Activated CD4-positive, CD25-positive, alpha-beta regulatory T cell (primary cell): ENCODE data around the gene TCF25.
"Not testable (repeated sequence)": the region's sequence is repeated elsewhere in the genome, so short reads cannot be mapped to it uniquely, and the experiment has no call there.

Experiments
- DNase-seq, 4 experiments: peaks; one replicate each; lab custom pipeline; 2025; lab: John Stamatoyannopoulos, UW

TCF25 gene

DNA sequence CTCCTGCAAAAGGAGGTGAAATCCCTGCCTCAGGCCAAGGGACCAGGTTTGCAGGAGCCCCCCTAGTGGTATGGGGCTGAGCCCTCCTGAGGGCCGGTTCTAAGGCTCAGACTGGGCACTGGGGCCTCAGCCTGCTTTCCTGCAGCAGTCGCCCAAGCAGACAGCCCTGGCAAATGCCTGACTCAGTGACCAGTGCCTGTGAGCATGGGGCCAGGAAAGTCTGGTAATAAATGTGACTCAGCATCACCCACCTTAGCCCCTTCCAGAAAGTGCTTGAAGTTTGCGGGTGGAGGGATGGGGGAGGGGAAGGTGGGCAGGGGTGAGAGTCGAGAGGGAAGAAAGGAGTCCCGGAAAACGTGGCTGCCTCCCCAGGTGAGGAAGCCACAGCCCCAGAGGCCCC, 47.3 kb downstream of the TCF25 start:
- no peak for DNase-seq

DNA sequence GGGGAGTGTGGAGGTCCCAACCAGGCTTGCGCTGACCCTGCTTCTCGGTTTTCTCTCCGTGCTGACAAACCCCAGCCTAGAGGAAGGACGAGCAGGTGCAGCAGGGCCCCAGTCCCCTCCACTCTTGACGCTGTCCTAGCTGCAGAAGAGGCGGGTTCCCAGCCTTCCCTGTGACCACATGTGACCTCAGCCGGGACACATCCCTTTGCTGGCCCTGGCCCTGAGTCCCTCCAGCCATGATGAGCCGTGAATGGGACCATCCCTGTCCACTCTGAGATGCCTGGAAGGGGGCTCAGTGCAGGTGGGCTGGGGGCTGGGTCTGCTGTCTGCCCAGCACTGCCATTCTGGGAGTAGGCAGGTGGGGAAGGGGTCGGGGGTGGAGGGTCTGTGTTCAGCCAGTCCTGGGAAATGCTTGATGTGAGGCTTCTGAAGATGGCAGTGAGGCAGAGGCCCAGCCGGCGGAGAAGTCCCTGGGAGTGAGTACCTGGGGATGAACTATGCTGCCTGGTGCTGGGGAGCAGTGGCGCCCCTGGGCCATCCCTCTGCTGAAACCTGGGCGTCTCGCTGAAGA, 47.8 kb downstream of the TCF25 start:
- DNase-seq, result no peak

DNA sequence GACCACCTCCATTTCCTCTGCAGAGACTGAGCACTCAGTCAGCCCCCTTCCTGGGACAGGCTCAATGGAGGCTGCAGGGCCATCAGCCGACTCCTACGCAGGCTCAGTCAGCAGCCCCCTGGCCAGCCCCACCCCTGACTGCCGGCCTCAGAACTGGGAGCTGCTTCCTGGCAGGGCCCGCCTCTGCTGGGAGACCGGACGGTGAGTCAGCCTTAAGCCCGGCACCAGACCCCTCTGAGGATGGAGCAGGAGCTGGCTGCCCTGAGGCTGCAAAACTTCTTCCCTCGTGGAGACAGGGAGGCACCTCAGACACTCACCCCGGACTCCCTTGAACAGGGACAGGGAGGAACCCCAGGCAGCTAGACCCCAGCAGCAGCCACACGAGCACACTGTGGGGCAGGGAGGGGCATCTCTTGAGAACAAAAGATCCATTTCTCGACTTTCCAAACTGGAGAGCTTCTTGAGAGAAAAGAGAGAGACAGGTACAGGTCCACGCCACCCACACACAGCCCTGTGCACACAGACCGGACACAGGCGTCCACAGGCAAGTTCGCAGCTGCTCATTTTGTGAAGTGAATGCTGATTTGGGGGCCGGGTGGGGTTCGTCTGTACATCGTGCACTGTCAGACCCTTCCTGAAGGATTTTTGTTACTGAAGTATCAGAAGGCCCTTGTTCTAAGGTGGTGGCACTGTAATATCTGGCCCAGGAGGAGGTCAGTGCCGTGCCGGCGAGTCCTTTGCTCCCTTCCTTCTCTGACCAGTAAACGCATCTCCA, 48.5 kb downstream of the TCF25 start:
- no peak for DNase-seq

DNA sequence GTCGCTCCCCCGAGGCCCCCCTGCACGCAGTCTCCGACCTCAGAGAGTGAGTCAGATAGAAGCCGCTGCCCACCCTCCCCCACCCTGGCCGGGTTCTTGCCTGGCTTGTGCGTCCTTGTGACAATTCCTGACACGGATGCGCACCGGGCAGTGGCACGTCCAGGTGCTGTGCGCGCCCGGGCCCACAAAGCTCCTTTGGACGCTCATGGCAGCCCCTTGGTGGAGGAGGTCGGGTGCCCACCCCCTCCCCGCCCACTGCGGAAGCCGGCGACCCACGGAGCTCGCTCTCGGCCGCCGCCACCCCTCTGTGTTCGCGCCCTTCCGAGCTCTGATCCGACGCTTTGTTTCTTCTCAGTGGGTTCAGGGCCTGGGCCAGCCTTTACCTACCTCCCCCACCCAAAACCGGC, 49.1 kb downstream of the TCF25 start:
- DNase-seq, result no peak

DNA sequence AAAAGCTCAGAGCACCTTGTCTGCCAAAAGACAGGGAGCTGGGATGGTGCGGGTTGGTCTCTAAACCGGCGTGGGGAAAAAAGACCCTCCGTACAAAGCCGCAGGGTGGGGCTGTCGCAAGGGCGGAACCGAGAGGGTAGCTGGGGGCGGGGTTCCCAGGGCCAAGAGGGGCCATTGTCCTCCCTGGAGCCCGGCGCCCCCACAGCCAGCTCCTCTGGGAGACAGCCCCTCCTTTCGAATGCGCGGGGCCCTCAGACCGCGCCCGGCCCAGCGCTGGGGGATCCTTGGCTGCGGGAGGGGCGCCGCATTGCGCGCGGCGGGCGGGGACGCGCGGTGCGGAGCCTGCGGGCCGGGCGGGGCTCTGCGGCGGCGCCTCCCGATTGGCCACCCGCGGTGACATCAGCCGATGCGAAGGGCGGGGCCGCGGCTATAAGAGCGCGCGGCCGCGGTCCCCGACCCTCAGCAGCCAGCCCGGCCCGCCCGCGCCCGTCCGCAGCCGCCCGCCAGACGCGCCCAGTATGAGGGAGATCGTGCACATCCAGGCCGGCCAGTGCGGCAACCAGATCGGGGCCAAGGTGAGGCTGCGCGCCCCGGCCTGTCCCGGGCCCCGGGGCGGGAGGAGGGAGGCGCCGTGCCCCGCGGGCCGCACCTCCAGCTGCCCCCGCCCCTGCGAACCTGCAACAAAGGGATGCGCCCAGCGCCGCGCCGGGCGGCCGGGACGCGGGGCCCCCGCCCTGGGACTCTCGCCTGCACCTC, 49.7 kb downstream of the TCF25 start, which contains the start of gene TUBB3:
Gene TUBB3, plus strand, starts transcription at position 459 of the 756 bp plus-strand sequence. Its CDS starts 60 bp downstream, at position 519.
- DNase-seq, result no peak

DNA sequence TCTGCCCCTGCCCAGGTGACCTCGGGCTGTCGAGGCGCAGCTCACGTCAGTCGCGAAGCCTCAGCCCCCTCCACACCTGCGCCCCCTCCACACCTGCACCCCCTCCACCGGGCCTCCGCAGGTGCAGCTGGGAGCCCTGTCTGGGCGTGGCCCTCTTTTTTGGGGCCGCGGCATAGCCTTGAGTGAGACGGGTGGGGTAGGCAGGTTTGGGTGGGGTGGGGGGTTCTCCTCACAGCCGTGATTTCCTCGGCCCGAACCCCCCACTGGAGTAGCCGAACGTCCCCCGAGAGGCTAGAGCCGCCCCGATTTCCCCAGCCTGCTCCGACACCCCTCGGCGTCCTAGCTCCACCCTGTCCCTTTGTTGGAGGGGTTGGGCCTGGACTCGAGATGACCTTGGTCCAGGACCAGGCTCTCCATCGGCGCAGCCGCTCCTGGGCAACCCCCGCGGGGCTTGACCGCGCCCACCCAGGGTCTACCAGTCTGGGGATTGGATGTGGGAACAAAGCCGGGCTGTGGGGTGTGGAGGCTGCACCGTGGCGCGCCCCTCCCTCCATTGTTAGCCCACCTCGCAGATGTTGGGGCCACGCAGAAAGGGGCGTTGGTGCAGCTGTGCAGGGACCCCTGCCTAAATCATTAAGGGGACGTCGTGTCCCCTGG, 50.4 kb downstream of the TCF25 start:
- DNase-seq, result no peak

DNA sequence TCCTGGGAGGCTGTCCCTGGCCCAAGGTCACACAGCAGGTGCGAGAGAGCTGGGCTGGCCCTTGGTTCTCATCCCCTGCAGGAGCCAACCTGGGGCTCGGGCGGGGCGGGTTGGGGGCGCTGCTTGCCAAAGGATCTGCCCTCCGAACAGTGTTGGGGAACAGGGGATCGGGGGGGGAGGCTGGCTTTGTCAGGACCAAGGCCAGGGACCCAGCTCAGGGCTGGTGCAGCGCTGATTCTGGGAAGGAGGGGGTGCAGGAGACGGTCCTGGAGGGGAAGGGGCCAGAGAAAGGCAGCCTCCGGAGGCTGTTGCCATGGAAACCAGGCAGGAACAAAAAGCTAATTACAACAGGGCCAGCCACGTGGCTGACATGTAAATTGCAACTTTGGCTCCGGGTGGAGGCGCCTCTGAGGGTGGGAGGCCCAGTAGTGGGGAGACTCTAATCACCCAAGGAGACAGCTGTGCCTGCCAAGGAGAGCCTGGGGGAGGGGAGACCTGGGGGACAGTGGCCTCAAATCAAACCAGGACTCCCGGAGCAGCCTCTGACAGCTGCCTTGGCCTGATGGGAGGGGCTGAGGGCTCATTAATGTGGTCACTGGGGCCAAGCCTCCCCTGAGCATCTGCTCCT, 51.0 kb downstream of the TCF25 start:
- no peak for DNase-seq

DNA sequence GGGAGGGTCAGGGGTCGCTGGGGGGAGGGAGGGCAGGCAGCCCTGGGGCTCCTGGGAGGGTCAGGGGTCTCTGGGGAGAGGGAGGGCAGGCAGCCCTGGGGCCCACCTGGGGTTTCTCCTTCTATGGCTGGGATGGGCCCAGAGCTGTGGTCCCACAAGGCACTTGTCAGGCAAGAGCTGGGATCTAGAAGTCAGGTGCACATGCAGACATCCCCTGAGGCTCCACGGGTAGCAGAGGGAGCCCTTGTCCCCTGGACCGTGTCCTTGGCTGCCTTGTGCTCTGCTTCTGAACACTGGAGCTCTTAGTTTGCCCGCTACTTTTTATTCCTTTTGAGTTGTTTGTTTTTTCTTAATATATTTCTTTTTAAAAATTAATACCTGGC, 51.5 kb downstream of the TCF25 start:
- no peak for DNase-seq

DNA sequence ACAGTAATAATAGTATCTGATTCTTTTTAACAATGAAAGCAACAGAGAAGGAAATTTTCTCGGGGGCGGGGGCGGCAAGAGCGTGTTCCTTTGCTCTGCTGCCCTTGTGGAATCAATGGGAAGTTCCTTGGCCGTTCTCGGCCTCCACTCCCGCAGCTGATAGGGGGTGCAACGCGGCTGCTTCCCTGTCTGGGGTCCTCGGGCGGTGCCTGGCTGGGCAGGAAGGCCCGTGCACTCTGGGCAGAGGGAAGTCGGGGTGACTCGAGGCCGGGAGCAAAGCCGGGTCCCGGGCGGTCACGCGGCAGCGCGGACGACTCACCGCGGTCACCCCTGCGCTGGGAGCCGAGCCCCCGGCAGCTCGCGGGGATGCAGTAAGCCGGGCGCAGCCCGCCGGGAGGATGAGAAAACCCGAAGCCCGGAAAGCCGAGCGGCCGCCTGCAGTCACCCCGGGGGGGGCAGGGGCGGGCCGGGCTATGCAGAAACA, 52.2 kb downstream of the TCF25 start:
- no peak for DNase-seq

DNA sequence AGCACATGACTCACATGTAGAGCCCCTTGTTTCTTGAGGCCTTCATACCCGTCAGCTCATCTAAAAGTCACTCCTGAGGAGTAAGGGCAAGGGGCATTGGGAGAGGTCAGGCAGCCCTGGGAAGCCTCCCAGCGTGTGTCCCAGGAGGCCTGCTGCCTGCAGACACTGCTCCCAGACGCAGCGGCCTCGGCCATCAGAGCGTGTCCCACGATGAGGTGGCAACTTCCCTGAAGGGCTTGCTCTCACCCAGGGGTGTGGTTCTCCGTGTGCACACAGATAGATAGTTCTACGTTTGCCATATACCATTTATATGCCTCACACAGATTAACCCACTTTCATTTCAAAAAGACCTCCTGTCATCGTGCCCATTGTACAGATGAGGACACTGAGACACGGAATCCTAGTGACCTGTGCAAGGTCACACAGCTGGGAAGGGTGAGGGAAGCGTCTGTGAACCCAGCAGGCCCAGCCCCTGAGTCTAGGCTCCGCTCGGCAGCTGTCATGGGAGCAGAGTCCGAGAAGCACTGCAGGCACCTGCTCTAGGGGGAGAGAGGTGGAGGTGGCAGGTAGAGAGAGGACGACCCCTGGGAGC, 58.0 kb downstream of the TCF25 start:
- no peak for DNase-seq

DNA sequence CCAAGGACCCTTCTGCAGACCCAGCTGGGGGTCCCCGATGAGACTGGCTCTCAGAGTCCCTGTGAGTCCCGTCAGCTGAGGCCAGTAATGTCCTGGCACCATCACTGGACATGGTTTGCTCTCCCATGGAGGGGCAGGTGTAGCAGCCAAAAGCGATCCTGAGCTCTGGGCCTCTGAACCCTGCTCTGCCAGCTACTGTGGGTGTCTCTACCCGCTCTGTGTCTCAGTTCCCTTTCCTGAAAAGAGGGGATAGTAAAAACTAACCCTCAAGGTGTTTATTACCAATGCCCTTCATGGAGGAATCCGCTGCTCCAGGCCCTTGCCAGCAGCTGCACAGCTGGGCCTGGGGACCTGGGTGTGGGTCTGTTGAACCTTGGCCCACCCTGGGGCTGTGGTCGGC, 58.6 kb downstream of the TCF25 start:
- no peak for DNase-seq

DNA sequence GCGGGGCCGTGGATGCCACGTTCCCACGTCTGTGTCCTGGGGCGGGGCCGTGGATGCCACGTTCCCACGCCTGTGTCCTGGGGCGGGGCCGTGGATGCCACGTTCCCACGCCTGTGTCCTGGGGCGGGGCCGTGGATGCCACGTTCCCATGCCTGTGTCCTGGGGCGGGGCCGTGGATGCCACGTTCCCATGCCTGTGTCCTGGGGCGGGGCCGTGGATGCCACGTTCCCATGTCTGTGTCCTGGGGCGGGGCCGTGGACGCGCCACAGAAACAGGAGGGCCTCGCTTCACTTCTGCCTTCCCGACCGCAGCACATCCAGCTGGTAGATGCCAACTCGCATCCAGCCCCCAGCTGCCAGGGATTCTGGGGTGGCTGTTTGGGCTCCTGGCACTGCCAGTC, 60.6 kb downstream of the TCF25 start:
- DNase-seq, result not testable (repeated sequence)

DNA sequence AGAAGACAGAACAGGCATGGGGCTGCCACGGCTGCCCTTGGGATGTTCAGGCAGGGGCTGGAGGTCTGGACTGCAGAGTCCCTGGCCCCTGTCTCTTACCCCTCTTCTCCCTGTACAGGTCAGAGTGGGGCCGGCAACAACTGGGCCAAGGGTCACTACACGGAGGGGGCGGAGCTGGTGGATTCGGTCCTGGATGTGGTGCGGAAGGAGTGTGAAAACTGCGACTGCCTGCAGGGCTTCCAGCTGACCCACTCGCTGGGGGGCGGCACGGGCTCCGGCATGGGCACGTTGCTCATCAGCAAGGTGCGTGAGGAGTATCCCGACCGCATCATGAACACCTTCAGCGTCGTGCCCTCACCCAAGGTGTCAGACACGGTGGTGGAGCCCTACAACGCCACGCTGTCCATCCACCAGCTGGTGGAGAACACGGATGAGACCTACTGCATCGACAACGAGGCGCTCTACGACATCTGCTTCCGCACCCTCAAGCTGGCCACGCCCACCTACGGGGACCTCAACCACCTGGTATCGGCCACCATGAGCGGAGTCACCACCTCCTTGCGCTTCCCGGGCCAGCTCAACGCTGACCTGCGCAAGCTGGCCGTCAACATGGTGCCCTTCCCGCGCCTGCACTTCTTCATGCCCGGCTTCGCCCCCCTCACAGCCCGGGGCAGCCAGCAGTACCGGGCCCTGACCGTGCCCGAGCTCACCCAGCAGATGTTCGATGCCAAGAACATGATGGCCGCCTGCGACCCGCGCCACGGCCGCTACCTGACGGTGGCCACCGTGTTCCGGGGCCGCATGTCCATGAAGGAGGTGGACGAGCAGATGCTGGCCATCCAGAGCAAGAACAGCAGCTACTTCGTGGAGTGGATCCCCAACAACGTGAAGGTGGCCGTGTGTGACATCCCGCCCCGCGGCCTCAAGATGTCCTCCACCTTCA, 61.5 kb downstream of the TCF25 start:
- no peak for DNase-seq

DNA sequence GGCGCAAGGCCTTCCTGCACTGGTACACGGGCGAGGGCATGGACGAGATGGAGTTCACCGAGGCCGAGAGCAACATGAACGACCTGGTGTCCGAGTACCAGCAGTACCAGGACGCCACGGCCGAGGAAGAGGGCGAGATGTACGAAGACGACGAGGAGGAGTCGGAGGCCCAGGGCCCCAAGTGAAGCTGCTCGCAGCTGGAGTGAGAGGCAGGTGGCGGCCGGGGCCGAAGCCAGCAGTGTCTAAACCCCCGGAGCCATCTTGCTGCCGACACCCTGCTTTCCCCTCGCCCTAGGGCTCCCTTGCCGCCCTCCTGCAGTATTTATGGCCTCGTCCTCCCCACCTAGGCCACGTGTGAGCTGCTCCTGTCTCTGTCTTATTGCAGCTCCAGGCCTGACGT, 62.2 kb downstream of the TCF25 start:
- DNase-seq, result not testable (repeated sequence)

DNA sequence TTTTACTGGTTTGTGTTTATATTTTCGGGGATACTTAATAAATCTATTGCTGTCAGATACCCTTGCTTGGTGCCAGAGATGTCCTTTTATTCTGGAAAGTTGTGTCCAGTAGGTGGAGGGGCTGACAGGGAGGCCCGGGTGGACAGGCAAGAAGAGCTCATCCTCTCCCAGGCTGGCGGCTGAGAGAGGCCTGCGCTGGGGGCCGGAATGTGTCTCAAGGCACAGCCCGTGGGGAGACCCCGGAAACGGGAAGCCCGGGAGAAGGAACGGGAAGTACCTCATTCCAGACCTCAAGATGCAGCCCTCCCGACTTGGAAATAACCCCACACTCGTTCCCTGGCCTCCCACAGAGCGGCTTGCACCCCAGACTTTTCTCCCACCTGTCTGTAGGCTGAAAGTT, 62.6 kb downstream of the TCF25 start:
- DNase-seq, result no peak

DNA sequence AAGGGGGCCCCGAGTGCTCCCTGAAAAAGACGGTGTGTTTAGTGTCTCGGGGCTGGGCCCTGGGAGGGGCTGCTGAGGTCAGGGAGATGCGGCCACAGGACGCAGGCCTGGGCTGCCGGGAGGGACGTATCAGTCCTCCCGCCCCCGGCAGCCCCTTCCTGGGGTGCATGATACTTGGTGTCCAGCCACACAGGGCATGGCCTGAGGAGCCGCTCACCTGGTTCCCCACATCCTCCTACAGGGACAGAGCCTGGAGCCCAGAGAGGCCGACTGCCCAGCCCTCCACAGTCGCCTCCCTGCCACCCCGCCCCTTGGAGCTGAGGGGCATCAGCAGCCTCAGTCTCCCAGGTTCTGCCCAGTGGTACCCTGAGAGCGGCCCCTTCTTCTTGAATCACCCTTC, 63.1 kb downstream of the TCF25 start:
- no peak for DNase-seq

DNA sequence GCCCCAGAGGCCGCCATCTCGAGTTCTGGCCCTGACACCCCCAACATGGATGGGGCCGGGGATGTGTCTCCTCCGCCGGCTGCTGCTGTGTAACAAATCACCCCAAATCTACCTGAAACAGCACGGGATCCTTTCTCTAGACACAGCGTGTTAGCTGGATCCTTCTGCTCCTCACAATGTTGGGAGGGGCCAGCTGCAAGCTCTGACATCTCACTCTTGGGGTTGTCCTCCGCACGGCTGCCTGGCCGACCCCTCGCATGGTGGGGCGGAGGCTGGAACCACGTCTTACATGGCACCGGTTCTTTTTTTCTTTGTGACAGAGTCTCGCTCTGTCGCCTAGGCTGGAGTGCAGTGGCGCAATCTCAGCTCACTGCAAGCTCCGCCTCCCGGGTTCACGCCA, 63.6 kb downstream of the TCF25 start:
- DNase-seq, result no peak

DNA sequence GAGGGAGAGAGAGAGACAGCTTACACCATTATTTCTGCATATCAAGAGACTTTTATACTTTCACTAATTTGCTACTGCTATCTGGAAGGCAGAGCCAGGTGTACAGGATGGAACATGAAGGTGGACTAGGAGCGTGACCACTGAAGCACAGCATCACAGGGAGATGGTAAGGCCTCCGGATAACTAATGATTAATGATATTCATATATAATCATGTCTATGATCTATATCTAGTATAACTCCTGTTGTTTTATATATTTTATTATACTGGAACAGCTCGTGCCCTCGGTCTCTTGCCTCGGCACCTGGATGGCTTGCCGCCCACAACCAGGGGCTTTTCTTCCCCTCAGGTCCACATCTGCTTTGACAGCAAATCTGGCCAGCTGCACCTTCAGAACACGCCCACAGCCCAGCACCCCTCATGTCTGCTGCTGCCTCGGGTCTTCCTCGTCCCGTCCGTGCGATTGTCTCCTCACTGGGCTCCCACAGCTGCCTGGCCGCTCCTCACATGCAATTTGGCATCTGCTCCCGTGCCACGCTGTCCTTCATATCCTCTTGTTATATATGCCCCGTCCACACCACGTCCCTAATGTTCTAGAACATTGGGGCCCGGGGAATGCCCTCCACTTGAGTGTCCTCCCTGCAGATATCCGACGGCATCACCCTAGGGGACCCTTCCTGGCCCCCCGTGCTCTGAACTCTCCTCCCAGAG, 64.9 kb downstream of the TCF25 start:
- DNase-seq, result no peak

DNA sequence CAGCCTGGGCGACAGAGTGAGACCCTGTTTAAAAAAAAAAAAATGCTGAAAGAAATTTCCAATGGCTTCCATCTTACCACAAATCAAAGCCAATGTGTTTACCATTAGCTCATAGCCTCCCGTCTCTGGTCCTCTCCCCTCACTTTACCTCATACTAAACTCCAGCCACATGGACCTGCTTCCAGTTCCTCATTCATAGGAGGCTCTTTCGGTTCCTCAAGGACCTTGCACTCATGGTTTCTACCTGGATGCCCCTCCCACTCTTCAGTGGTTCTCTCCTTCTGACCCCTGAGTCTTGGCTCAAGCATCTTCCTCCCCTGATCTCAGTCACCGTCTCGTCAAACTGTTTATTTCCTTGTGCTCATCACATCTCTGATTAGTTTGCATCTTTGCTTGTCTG, 71.4 kb downstream of the TCF25 start:
- no peak for DNase-seq

DNA sequence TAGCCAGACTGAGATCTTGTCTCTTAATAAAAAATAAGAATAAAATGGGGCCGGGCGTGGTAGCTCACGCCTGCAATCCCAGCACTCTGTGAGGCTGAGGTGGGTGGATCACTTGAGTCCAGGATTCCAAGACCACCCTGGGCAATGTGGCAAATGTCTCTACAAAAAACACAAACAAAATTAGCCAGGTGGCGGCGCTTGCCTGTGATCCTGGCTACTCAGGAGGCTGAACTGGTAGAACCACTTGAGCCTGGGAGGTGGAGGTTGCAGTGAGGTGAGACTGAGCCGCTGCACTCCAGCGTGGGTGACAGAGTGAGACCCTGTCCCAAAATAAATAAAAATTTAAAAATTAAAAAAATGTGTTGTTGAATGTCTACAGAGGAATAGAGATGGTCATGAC, 72.3 kb downstream of the TCF25 start:
- DNase-seq, result no peak
